ENCODE results near the gene BMP7. TPM values are rescaled to one million over a fixed set of nuclear protein-coding genes. Genes with fewer than 3 reads are reported as not detected.

The BMP7 gene
- total RNA-seq, 4 donors from 2014 or later = 4.6 to 7.1 (median 5.6) TPM

DNA sequence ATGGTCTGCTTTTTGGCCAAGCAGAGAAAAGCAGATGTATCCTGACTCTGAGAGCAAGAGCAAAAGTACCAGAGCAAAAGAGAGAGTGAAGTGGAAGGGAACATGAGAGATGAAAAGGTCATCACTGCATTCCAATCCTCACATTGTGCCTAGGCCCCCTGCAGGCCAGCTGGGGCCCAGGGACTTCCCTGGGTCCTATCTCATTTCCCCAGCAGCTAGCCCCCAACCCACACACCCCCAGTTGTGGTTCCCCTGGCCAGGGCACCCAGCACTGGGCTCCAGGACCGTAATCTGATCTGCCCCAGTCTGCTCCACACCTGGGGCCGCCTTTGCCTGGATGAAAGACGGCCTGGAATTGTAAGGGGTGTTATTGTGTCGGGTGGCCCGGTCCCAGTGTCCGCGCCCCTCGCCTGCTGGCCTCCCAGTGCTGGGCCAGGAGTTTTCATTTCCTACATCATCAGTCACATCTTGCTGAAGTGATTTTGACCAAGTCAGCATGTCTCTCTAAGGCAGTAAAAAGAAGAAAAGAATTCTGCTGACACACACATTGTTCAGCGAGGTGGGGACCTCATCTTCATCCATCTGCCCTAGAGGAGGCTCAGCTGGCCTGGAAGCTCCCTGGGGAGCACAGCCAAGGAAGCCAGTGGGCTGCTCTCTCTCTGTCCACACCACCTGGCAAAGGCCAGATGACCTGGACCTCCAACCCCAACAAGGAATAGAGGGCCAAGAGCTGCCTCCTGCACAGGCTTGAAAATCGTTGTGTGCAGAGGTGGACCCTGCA, 4.0 kb upstream of the BMP7 start:
- 65% methylated on average over 9 of the region's 10 CpGs for WGBS
- intact Hi-C loops (cut with DNase I) = no loop called here
- Histone ChIP-seq H3K9me3 (no peaks in the 10 kb centered on the region), H3K27me3 (peaks cover 0 to 52% (median 10%) of the 10 kb centered on the region in 4 donors), H3K27ac (replicated peaks in 1 of 4) (no peak overlapping the region), H3K4me1 (peaks cover 6 to 19% (median 17%) of the 10 kb centered on the region in 4 donors), H3K4me3 (no peak overlapping the region), H3K36me3 (no peaks in the 10 kb centered on the region)
- no peak for TF ChIP-seq EP300 (IDR thresholded peaks at IDR 0.05)
- TF ChIP-seq POLR2A (IDR thresholded peaks at IDR 0.05; ENCODE audit: low read depth) = no peak
- TF ChIP-seq CTCF (IDR thresholded peaks at IDR 0.05) = no peak
- no peak for TF ChIP-seq POLR2AphosphoS5 (IDR thresholded peaks at IDR 0.05)
- DNase-seq (ENCODE audit: extremely low spot score) = no peak

DNA sequence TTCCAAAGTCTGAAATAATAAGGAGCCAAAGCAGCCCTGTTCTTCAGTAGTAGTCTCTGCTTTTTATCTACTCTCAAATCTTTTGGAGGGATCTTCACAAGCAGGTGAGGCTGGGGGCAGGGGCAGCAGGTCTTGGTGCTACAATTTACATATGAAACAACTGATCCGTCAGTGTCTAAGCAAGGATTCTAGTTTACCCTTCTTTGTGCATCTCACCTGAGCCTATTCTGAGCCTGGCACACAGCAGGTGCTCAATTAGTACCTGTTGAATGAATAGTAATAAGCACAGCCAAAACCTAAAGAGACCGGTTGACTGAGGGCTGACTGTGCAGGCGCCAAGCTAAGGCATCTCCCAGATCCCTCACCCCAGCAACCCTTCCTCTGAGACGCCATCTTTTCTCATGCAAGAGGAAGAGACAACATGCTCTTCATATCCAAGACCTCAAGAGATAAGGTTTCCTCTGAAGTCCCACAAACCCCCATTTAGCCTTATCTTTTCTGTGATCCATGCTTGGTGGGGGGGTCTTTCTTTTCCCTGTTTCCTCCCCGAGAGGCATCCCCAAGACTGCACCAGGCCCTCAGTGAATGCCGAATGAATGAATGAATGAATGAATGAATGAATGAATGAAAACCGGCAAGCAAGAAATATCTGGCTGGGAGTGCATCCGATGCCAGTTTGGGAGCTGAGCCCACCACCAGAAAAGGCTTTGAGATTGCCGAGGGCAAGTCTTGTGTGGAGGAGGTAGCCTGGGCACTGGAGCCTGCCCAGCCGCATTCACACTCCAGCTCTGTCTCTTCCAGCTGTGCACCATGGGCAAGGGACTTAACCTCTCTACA, 2.9 kb upstream of the BMP7 start:
- DNase-seq (ENCODE audit: extremely low spot score) = no peak
- Histone ChIP-seq H3K4me1 (peaks cover 6 to 27% (median 25%) of the 10 kb centered on the region in 4 donors), H3K9me3 (no peaks in the 10 kb centered on the region), H3K27me3 (peaks cover 0 to 61% (median 18%) of the 10 kb centered on the region in 4 donors), H3K4me3 (no peak overlapping the region), H3K36me3 (no peaks in the 10 kb centered on the region), H3K27ac (replicated peaks in 1 of 4) (no peak overlapping the region)
- TF ChIP-seq CTCF (IDR thresholded peaks at IDR 0.05) (no peak), POLR2AphosphoS5 (IDR thresholded peaks at IDR 0.05) (no peak), EP300 (IDR thresholded peaks at IDR 0.05) (no peak), POLR2A (IDR thresholded peaks at IDR 0.05; ENCODE audit: low read depth) (no peak)
- intact Hi-C loops (cut with DNase I) = no loop called here
- WGBS = 73% methylated on average over 10 of the region's 10 CpGs

GRCh38 chr20:57268399-57269076, 2.1 kb upstream of the BMP7 start:
- 79% methylated on average over 8 of the region's 8 CpGs for WGBS
- H3K4me1 ChIP-seq = peaks cover 6 to 33% (median 27%) of the 10 kb centered on the region in 4 donors
- H3K4me3 ChIP-seq = no peak overlapping the region
- no peak overlapping the region for H3K27ac ChIP-seq (replicated peaks in 1 of 4)
- no peaks in the 10 kb centered on the region for H3K9me3 ChIP-seq
- TF ChIP-seq CTCF (IDR thresholded peaks at IDR 0.05) (no peak), POLR2AphosphoS5 (IDR thresholded peaks at IDR 0.05) (no peak), POLR2A (IDR thresholded peaks at IDR 0.05; ENCODE audit: low read depth) (no peak), EP300 (IDR thresholded peaks at IDR 0.05) (no peak)
- intact Hi-C loops (cut with DNase I) = no loop called here
- no peaks in the 10 kb centered on the region for H3K36me3 ChIP-seq
- peaks cover 0 to 67% (median 22%) of the 10 kb centered on the region in 4 donors for H3K27me3 ChIP-seq
- no peak for DNase-seq (ENCODE audit: extremely low spot score)

DNA sequence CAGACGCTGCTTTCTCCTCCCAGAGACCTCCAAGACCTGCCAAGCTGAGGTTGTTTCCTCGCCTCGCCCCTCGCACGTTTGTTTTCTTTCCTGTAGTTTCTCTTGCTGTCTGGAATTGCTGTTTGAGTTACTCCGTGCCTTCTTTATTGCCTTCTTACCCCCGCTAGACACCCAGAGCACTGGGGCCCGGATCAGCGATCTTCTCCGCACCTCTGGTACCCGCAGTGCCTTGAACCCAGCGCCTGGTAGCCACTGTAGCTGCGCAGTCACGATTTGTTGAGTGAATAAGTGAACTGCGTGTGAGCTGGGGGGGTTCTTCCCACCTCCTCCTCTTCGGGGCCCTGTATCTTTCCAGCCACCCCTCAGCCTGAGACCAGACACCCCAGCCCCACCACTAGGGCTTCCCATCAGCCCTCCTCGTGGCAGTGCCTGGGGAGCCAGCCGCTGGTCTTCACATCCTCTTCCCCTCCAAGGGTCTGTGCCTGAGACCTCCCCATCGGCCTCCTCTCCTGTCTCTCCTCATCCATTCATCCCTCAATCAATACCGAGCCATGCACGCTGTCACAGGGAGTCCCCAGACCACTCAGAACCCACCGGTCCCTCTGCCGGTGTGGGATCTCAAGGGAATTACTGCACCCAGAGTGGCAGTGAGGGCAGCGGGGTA, 849 bp upstream of the BMP7 start:
- peaks cover 6 to 33% (median 27%) of the 10 kb centered on the region in 4 donors for H3K4me1 ChIP-seq
- WGBS = 53% methylated on average over 24 of the region's 24 CpGs
- peaks cover 0 to 79% (median 22%) of the 10 kb centered on the region in 4 donors for H3K27me3 ChIP-seq
- H3K9me3 ChIP-seq = no peaks in the 10 kb centered on the region
- TF ChIP-seq POLR2A (IDR thresholded peaks at IDR 0.05; ENCODE audit: low read depth) (no peak), EP300 (IDR thresholded peaks at IDR 0.05) (no peak), POLR2AphosphoS5 (IDR thresholded peaks at IDR 0.05) (no peak), CTCF (IDR thresholded peaks at IDR 0.05) (no peak)
- H3K36me3 ChIP-seq = no peaks in the 10 kb centered on the region
- DNase-seq (ENCODE audit: extremely low spot score) = no peak
- peak overlapping the region; percentile 49 to 62 (median 54) for H3K4me3 ChIP-seq
- H3K27ac ChIP-seq (replicated peaks in 1 of 4) = no peak overlapping the region
- intact Hi-C loops (cut with DNase I) = no loop called here
